Suprapubic skin (tissue), 4 donors: ENCODE measurements around the gene PRIMA1.

Experiments used
- CTCF ChIP-seq, 2 donors: fragments of 200-600 bp in 1 of 2; fragments of 450-650 bp in 1 of 2; sonication (generic) in 1 of 2; IDR thresholded peaks; one replicate each; pipeline ENCODE4 v1.5.1; 2016 to 2019; ENCODE audit warnings: antibody characterized with exemption in 2 of 2, mild to moderate bottlenecking in 1 of 2, moderate library complexity in 1 of 2
- EP300 ChIP-seq: sonication (generic); formaldehyde crosslinking; IDR thresholded peaks from one replicate; pipeline ENCODE4 v1.6.1; 2017; ENCODE audit warnings: antibody characterized with exemption
- POLR2A ChIP-seq, 2 donors: fragments of 450-650 bp; IDR thresholded peaks; one replicate each; pipeline ENCODE4 v1.6.1; 2017; ENCODE audit warnings: antibody characterized with exemption in 2 of 2, mild to moderate bottlenecking in 2 of 2, moderate library complexity in 2 of 2
- POLR2AphosphoS5 ChIP-seq, 3 donors: sonication (generic); formaldehyde crosslinking; IDR thresholded peaks; one replicate each; pipeline ENCODE4 v1.6.1; 2017; ENCODE audit warnings: antibody characterized with exemption in 3 of 3

DNA sequence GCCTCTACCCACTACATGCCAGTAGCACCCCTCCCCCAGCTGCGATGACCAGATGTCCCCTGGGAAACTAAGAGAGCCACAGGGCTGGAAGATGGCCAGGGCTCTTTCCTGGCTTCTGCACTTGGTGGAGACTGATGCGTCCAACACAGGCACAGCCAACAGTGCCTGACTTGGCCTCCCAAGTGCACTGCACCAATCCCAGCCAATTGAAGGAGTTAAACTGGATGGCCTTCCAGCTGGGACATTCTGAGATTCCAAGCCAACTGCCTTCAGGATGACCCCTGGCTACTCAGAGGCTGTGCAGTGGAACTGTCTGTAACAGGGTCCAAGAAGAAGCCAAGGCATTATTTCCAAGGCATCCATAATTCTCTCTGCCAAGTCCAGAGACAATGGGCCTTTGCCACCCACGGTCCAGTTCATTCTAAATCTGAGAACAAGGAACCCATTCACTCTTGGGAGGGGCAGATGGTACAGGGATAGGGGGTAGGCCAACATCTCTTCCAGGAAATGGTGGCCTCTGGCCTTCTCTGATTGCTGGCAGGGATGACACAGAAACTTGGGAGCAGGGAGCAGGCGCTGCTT, 35.2 kb downstream of the PRIMA1 start:
- TF ChIP-seq CTCF (IDR thresholded peaks at IDR 0.05) (no peak), POLR2AphosphoS5 (IDR thresholded peaks at IDR 0.05) (no peak), POLR2A (IDR thresholded peaks at IDR 0.05) (no peak), EP300 (no peak)
